ENCODE results near the gene CKAP4. TPM values are rescaled to one million over a fixed set of nuclear protein-coding genes. Genes with fewer than 3 reads are reported as not detected.

CKAP4 gene
- total and polyA plus RNA-seq, 2 donors (not counting 1 experiment from before 2014, with no cell fraction given), result 7.4 to 29.2 TPM

DNA sequence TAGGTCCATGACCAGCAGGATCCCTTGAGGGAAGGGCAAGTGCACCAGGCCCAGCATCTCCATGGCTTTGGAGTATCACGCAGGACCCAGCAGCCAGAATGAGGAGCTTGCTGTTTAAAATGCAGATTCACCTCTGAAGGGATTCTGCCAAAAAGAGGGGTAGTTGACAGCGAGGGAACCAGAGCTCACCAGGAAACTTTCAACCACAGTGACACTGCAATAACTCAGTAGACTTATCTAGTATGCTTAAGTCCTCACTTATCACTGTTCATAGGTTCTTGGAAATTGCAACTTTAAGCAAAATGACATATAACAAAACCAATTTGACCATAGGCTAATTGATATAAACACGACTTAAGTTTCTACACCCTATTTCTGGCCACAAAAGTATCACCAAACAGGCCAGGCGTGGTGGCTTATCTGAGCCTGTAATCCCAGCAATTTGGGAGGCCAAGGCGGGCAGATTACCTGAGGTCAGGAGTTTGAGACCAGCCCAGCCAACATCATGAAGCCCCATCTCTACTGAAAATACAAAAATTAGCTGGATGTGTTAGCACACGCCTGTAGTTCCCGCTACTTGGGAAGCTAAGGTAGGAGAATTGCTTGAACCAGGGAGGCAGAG is 21.4 kb upstream of the CKAP4 start:
- H3K27me3 ChIP-seq (replicated peaks in 1 of 4; ENCODE audit: control extremely low read depth in 1 of 4, control insufficient read depth in 3 of 4, insufficient read depth in 4 of 4, low read length in 3 of 4), result peaks cover 0 to 15% (median 4%) of the 10 kb centered on the region in 4 experiments
- ChIA-PET CTCF (interaction anchor here (0.7 to 2.1 kb wide), 3 partner anchors 13 to 20 kb away, joined by 3 to 7 read pairs (median 4); no protein-coding TSS in a partner anchor), POLR2A (interaction anchor here (0.7 to 1.2 kb wide), 2 partner anchors 19 to 32 kb away, joined by 3 to 4 read pairs; no protein-coding TSS in a partner anchor)
- Mint-ChIP-seq H3K4me1 (peaks cover 6% of the 10 kb centered on the region), H3K4me3 (no peak overlapping the region), H3K9me3 (ENCODE audit: insufficient read depth) (no peaks in the 10 kb centered on the region), H3K27ac (no peak overlapping the region), H3K27me3 (no peaks in the 10 kb centered on the region)
- H3K79me2 ChIP-seq (ENCODE audit: control insufficient read depth, insufficient read depth, low read length), result no peaks in the 10 kb centered on the region
- H3K9ac ChIP-seq (ENCODE audit: low read length), result no peak overlapping the region
- no peak for ATAC-seq (ENCODE audit: low read depth)
- no peaks in the 10 kb centered on the region for H4K20me1 ChIP-seq (ENCODE audit: control insufficient read depth, insufficient read depth, low read length, poor library complexity, severe bottlenecking)
- no peaks in the 10 kb centered on the region for H3K9me3 ChIP-seq (ENCODE audit: control extremely low read depth in 1 of 3, control insufficient read depth in 2 of 3, insufficient read depth in 1 of 3, low read length in 2 of 3)
- WGBS (ENCODE audit: insufficient coverage), result 38% methylated on average over 3 of the region's 7 CpGs
- no peak overlapping the region for H3K27ac ChIP-seq (ENCODE audit: low read length in 2 of 2)
- no peaks in the 10 kb centered on the region for H3K4me1 ChIP-seq (ENCODE audit: control insufficient read depth in 2 of 2, insufficient read depth in 2 of 2, low read length in 2 of 2)
- intact Hi-C loops (cut with micrococcal nuclease), result no loop called here
- no peak for DNase-seq
- TF ChIP-seq EZH2 (IDR thresholded peaks at IDR 0.05; ENCODE audit: borderline replicate concordance, insufficient read depth, low read depth, low read length, poor library complexity, severe bottlenecking), result no peak
- TF ChIP-seq, protein P1, sequence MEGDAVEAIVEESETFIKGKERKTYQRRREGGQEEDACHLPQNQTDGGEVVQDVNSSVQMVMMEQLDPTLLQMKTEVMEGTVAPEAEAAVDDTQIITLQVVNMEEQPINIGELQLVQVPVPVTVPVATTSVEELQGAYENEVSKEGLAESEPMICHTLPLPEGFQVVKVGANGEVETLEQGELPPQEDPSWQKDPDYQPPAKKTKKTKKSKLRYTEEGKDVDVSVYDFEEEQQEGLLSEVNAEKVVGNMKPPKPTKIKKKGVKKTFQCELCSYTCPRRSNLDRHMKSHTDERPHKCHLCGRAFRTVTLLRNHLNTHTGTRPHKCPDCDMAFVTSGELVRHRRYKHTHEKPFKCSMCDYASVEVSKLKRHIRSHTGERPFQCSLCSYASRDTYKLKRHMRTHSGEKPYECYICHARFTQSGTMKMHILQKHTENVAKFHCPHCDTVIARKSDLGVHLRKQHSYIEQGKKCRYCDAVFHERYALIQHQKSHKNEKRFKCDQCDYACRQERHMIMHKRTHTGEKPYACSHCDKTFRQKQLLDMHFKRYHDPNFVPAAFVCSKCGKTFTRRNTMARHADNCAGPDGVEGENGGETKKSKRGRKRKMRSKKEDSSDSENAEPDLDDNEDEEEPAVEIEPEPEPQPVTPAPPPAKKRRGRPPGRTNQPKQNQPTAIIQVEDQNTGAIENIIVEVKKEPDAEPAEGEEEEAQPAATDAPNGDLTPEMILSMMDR (IDR thresholded peaks at IDR 0.05), result no peak
- no peak overlapping the region for H2AFZ ChIP-seq (ENCODE audit: insufficient read depth, low read depth, low read length, poor library complexity, severe bottlenecking)
- no peaks in the 10 kb centered on the region for H3K36me3 ChIP-seq (replicated peaks in 1 of 2; ENCODE audit: control extremely low read depth in 1 of 2, control insufficient read depth in 1 of 2, extremely low read depth in 1 of 2, insufficient read depth in 2 of 2, low read length in 1 of 2)
- no peak overlapping the region for H3K4me2 ChIP-seq (replicated peaks; ENCODE audit: low read depth, low read length, poor library complexity, severe bottlenecking)
- no peak overlapping the region for H3K4me3 ChIP-seq (ENCODE audit: control extremely low read depth in 1 of 5, extremely low read depth in 1 of 5, insufficient read depth in 1 of 5, low read depth in 2 of 5, low read length in 4 of 5)

DNA sequence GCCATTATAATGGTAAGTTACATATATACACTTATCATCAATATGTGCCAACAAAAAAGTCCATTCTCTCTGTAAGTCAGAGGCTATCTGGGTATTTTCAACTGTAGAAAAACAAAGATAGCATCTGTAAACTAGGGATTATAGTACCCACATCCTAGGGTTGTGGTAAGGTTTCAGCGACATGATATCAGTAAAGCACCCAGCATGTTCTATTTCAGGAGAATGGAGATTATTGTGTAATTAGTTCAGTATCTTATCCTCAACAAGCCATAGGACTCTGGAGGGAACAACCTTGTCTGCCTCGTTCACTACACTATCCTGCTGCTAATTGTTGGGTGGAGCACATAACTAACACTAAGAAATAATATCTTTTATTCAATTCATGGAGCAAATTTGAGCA is 19.7 kb upstream of the CKAP4 start:
- no peak overlapping the region for H3K4me2 ChIP-seq (replicated peaks; ENCODE audit: low read depth, low read length, poor library complexity, severe bottlenecking)
- Mint-ChIP-seq H3K4me3 (no peak overlapping the region), H3K4me1 (no peaks in the 10 kb centered on the region), H3K9me3 (ENCODE audit: insufficient read depth) (no peaks in the 10 kb centered on the region), H3K27ac (no peak overlapping the region), H3K27me3 (peaks cover under 1% of the 10 kb centered on the region)
- no CpG with 5 or more reads among the region's 2 CpGs for WGBS (ENCODE audit: insufficient coverage)
- TF ChIP-seq, protein P1 (IDR thresholded peaks at IDR 0.05), result no peak
- TF ChIP-seq EZH2 (IDR thresholded peaks at IDR 0.05; ENCODE audit: borderline replicate concordance, insufficient read depth, low read depth, low read length, poor library complexity, severe bottlenecking), result no peak
- intact Hi-C loops (cut with micrococcal nuclease), result no loop called here
- POLR2A ChIA-PET, result no interaction called here
- no peak overlapping the region for H3K9ac ChIP-seq (ENCODE audit: low read length)
- H3K4me1 ChIP-seq (ENCODE audit: control insufficient read depth in 2 of 2, insufficient read depth in 2 of 2, low read length in 2 of 2), result no peaks in the 10 kb centered on the region
- H3K9me3 ChIP-seq (ENCODE audit: control extremely low read depth in 1 of 3, control insufficient read depth in 2 of 3, insufficient read depth in 1 of 3, low read length in 2 of 3), result no peaks in the 10 kb centered on the region
- H4K20me1 ChIP-seq (ENCODE audit: control insufficient read depth, insufficient read depth, low read length, poor library complexity, severe bottlenecking), result no peaks in the 10 kb centered on the region
- DNase-seq (no peak), ATAC-seq (ENCODE audit: low read depth) (no peak)
- H3K36me3 ChIP-seq (replicated peaks in 1 of 2; ENCODE audit: control extremely low read depth in 1 of 2, control insufficient read depth in 1 of 2, extremely low read depth in 1 of 2, insufficient read depth in 2 of 2, low read length in 1 of 2), result no peaks in the 10 kb centered on the region
- H3K27ac ChIP-seq (ENCODE audit: low read length in 2 of 2), result no peak overlapping the region
- H3K27me3 ChIP-seq (replicated peaks in 1 of 4; ENCODE audit: control extremely low read depth in 1 of 4, control insufficient read depth in 3 of 4, insufficient read depth in 4 of 4, low read length in 3 of 4), result peaks cover 0 to 15% (median 4%) of the 10 kb centered on the region in 4 experiments
- no peaks in the 10 kb centered on the region for H3K79me2 ChIP-seq (ENCODE audit: control insufficient read depth, insufficient read depth, low read length)
- CTCF ChIA-PET, result interaction anchor here (2.6 kb wide), 1 partner anchor 15 kb away, joined by 10 read pairs; no protein-coding TSS in a partner anchor
- no peak overlapping the region for H2AFZ ChIP-seq (ENCODE audit: insufficient read depth, low read depth, low read length, poor library complexity, severe bottlenecking)
- no peak overlapping the region for H3K4me3 ChIP-seq (ENCODE audit: control extremely low read depth in 1 of 5, extremely low read depth in 1 of 5, insufficient read depth in 1 of 5, low read depth in 2 of 5, low read length in 4 of 5)

Data from B cell (primary cell).